HepG2 (cell line): Measurements from ENCODE around the gene PRPSAP2. TPM values are rescaled to one million over a fixed set of nuclear protein-coding genes. Genes with fewer than 3 reads are reported as not detected.

Experiments
- BCLAF1 ChIP-seq: fragments of 450-650 bp; IDR thresholded peaks from 2 replicates; pipeline ENCODE4 v1.6.1; 2017; ENCODE audit warnings: mild to moderate bottlenecking
- CHD4 ChIP-seq: fragments of 200-600 bp; sonication (generic); IDR thresholded peaks from 2 replicates; pipeline ENCODE4 v1.7.0; 2017; ENCODE audit warnings: mild to moderate bottlenecking, low read length, borderline replicate concordance
- EED ChIP-seq: sonication (generic); formaldehyde crosslinking; IDR thresholded peaks from 2 replicates; pipeline ENCODE4 v1.5.0; 2020; ENCODE audit warnings: mild to moderate bottlenecking, missing genetic modification reagents
- FOXO4 ChIP-seq: sonication (generic); formaldehyde crosslinking; conservative IDR thresholded peaks from 2 replicates; pipeline ENCODE4 v1.8.1; 2023; ENCODE audit warnings: missing genetic modification reagents
- GPN1 ChIP-seq: sonication (generic); formaldehyde crosslinking; IDR thresholded peaks from 2 replicates; pipeline ENCODE4 v1.5.1; 2020; ENCODE audit warnings: missing genetic modification reagents, borderline replicate concordance
- HMG20B ChIP-seq: conservative IDR thresholded peaks from 2 replicates; pipeline ENCODE4 v1.6.1; 2016; ENCODE audit warnings: missing genetic modification reagents, missing compliant biosample characterization
- MTF1 ChIP-seq: sonication (generic); formaldehyde crosslinking; IDR thresholded peaks from 2 replicates; pipeline ENCODE4 v1.5.0; 2020; ENCODE audit warnings: missing genetic modification reagents
- PAXIP1 ChIP-seq: sonication (generic); formaldehyde crosslinking; conservative IDR thresholded peaks from 2 replicates; pipeline ENCODE4 v1.4.0; 2020; ENCODE audit warnings: mild to moderate bottlenecking, missing genetic modification reagents, moderate library complexity
- PRPF4 ChIP-seq: fragments of 200-400 bp; formaldehyde crosslinking; IDR thresholded peaks from 2 replicates; pipeline ENCODE4 v1.6.1; 2016; ENCODE audit warnings: low read length, low read depth; ENCODE audit not compliant: poor library complexity, severe bottlenecking
- SP5 ChIP-seq: IDR thresholded peaks from 2 replicates; pipeline ENCODE4 v1.6.1; 2016; ENCODE audit warnings: low read depth, borderline replicate concordance
- TP53 ChIP-seq: sonication (generic); formaldehyde crosslinking; conservative IDR thresholded peaks from 2 replicates; pipeline ENCODE4 v1.4.0; 2020; ENCODE audit warnings: missing genetic modification reagents
- ZBTB1 ChIP-seq: sonication (generic); formaldehyde crosslinking; IDR thresholded peaks from 2 replicates; pipeline ENCODE4 v1.4.0; 2020; ENCODE audit warnings: missing genetic modification reagents, borderline replicate concordance
- ZNF407 ChIP-seq: sonication (generic); formaldehyde crosslinking; IDR thresholded peaks from one replicate; pipeline ENCODE4 v1.5.1; 2020; ENCODE audit warnings: mild to moderate bottlenecking, missing genetic modification reagents; ENCODE audit errors: not compliant biosample characterization
- polyA plus RNA-seq, 8 experiments: library from polyadenylated mRNA; depleted of rRNA in 3 of 8; stranded (reverse) in 7 of 8; unstranded in 1 of 8; fragments of >200 nt; fragmentation: Illumina TruSeq in 4 of 8; extraction: Trizol in 4 of 8; gene quantifications; 2 replicates each; pipeline versions ENCODE4 v1.2.1 to v1.2.3, GENCODE V29; 2011 to 2016; ENCODE audit warnings: low read depth in 4 of 8, missing spikeins in 1 of 8, mixed read lengths in 1 of 8; ENCODE audit not compliant: insufficient read depth in 1 of 8
- total RNA-seq, 5 experiments: library from RNA; depleted of rRNA; stranded (reverse); fragments of >200 nt; fragmentation: Illumina TruSeq; extraction: Trizol; gene quantifications; 2 replicates each; pipeline ENCODE4 v1.2.3, GENCODE V29; 2016; ENCODE audit warnings: low read depth in 1 of 5

Gene PRPSAP2
- total and polyA plus RNA-seq, 2 of the 13 experiments (the other 11 are each of a cell fraction or from before 2014, with no cell fraction given) = 34.0 to 58.9 TPM

- TF ChIP-seq BCLAF1 (no peak), HMG20B (CRISPR knock-in tag) (no peak), EED (no peak), TP53 (no peak), ZBTB1 (CRISPR knock-in tag) (no peak), FOXO4 (no peak), PRPF4 (no peak), SP5 (CRISPR knock-in tag) (no peak), PAXIP1 (CRISPR knock-in tag) (peak; percentile 43; the same call in 1 of the 2 replicates), GPN1 (CRISPR knock-in tag) (no peak), MTF1 (no peak), CHD4 (no peak), ZNF407 (CRISPR knock-in tag) (no peak)
Observed at GRCh38 chr17:18920911-18921441, 63.0 kb downstream of the PRPSAP2 start (continued).
